ENCODE measurements around the gene AGPAT2.

GRCh38 chr9:136678624-136679023 is 8.6 kb downstream of the AGPAT2 start:
- TF ChIP-seq NRF1 (IDR thresholded peaks at IDR 0.05; ENCODE audit: low read depth, low read length) (no peak), JUND (IDR thresholded peaks at IDR 0.05) (no peak), TEAD4 (IDR thresholded peaks at IDR 0.05; ENCODE audit: borderline replicate concordance, insufficient read depth) (no peak), RCOR1 (IDR thresholded peaks at IDR 0.05; ENCODE audit: low read length) (no peak), RAD21 (IDR thresholded peaks at IDR 0.05; ENCODE audit: low read length) (no peak), YY1 (IDR thresholded peaks at IDR 0.05; ENCODE audit: low read depth) (no peak), FOXM1 (IDR thresholded peaks at IDR 0.05; ENCODE audit: low read depth) (no peak), RFX5 (IDR thresholded peaks at IDR 0.05; ENCODE audit: low read length) (no peak), POLR2AphosphoS5 (IDR thresholded peaks at IDR 0.05; ENCODE audit: low read depth, low read length) (no peak), RXRA (IDR thresholded peaks at IDR 0.05; ENCODE audit: borderline replicate concordance, low read depth) (no peak), SMC3 (IDR thresholded peaks at IDR 0.05; ENCODE audit: low read depth, low read length) (no peak), EZH2phosphoT487 (IDR thresholded peaks at IDR 0.05; ENCODE audit: borderline replicate concordance, low read depth) (no peak), GABPA (IDR thresholded peaks at IDR 0.05; ENCODE audit: low read depth) (no peak)
- TF ChIP-seq, protein P1, sequence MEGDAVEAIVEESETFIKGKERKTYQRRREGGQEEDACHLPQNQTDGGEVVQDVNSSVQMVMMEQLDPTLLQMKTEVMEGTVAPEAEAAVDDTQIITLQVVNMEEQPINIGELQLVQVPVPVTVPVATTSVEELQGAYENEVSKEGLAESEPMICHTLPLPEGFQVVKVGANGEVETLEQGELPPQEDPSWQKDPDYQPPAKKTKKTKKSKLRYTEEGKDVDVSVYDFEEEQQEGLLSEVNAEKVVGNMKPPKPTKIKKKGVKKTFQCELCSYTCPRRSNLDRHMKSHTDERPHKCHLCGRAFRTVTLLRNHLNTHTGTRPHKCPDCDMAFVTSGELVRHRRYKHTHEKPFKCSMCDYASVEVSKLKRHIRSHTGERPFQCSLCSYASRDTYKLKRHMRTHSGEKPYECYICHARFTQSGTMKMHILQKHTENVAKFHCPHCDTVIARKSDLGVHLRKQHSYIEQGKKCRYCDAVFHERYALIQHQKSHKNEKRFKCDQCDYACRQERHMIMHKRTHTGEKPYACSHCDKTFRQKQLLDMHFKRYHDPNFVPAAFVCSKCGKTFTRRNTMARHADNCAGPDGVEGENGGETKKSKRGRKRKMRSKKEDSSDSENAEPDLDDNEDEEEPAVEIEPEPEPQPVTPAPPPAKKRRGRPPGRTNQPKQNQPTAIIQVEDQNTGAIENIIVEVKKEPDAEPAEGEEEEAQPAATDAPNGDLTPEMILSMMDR (IDR thresholded peaks at IDR 0.05) = no peak
